ENCODE results near the gene NFE2L1.
"Not testable (repeated sequence)": the region's sequence is repeated elsewhere in the genome, so short reads cannot be mapped to it uniquely, and the experiment has no call there.

The NFE2L1 gene, protein sequence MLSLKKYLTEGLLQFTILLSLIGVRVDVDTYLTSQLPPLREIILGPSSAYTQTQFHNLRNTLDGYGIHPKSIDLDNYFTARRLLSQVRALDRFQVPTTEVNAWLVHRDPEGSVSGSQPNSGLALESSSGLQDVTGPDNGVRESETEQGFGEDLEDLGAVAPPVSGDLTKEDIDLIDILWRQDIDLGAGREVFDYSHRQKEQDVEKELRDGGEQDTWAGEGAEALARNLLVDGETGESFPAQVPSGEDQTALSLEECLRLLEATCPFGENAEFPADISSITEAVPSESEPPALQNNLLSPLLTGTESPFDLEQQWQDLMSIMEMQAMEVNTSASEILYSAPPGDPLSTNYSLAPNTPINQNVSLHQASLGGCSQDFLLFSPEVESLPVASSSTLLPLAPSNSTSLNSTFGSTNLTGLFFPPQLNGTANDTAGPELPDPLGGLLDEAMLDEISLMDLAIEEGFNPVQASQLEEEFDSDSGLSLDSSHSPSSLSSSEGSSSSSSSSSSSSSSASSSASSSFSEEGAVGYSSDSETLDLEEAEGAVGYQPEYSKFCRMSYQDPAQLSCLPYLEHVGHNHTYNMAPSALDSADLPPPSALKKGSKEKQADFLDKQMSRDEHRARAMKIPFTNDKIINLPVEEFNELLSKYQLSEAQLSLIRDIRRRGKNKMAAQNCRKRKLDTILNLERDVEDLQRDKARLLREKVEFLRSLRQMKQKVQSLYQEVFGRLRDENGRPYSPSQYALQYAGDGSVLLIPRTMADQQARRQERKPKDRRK

DNA sequence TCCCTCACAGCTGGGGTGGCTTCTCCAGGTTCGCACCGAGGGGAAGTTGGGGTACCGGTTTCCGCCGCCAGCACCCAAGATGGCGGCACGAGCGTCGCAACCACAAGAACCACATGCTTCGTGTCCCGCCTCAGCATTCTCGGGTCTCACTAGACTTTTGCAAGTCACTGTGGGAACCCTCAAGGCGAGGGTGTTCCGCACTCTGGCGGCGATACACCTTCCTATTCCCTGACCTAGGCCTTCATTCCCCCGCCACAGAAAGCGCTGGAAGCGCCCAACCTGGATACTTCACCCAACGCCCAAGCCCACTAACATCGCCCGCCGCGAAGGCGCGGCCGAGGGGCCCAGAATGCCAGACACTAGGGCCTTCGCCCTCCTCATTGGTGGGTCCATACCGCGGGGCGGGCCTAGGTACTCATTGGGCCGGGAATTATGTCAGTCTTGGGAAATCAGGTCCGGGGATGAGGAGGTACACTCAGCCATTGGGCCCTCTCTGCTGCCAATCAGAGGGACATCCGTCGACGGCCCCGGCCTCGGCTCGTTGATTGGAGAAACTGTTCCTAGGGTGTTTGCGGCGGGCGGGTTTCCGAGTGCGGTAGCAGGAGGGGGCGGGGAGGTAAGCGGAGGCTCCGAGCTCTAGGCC lies at the start of gene NFE2L1:
Gene NFE2L1 (plus strand): TSS at position 619 of the 643 bp plus-strand sequence. CDS start 2,760 bp downstream, outside the sequence.
- peak; percentile 97 for DNase-seq (ENCODE audit: low read depth)

DNA sequence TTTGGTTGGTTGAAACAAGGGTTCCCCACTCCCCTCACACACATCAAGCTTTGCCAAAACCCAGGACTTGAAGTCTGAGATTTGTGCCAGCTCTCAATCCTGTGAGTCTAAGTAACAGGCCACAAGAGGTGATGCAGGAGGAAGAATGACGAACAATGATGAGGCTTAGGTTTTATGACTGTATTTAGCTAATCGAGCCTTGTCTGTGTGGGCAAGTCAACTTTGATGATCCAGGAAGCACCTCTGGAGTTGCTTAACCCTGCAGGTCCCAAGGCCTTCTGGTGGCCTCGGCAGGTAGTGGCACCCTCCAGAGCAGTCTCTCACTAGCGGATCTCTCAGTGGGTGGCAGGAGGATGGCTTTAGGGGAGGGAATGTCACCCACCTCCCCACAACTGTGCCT lies 48.6 kb upstream of the NFE2L1 start:
- no peak for DNase-seq (ENCODE audit: low read depth)

DNA sequence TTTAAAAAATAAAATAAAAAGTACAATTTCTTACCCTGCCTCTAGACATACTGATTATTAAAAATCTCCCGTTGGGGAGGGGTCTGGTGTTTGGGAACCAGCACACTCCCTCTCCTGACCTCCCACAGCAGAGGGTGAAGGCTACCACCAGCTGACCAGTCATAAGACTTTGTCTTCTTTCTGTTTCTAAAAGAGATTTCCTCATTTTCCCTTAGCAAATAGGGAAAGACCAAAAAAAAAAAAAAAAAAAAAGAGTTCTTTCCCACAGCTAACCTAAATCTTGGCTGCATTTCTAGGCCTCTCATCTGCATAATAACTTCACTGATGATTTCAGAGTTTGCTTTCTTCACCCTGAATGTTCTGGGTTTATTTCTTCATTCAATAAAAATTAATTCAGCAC lies 47.0 kb upstream of the NFE2L1 start:
- DNase-seq (ENCODE audit: low read depth): no peak

DNA sequence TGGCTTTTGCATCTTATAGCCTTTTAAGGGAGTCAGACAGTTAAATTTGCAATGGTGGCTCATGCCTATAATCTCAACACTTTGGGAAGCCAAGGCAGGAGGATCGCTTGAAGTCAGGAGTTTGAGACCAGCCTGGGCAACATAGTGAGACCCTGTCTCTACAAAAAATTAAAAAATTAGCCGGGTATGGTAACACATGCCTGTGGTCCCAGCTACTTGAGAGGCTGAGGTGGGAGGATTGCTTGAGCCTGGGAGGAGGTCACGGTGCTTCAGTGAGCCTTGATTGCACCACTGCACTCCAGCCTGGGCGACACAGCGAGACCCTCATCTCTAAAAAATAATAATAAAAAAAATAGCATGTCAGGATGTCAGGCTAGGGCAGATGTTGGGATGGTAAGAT lies 46.5 kb upstream of the NFE2L1 start:
- not testable (repeated sequence) for DNase-seq (ENCODE audit: low read depth)

DNA sequence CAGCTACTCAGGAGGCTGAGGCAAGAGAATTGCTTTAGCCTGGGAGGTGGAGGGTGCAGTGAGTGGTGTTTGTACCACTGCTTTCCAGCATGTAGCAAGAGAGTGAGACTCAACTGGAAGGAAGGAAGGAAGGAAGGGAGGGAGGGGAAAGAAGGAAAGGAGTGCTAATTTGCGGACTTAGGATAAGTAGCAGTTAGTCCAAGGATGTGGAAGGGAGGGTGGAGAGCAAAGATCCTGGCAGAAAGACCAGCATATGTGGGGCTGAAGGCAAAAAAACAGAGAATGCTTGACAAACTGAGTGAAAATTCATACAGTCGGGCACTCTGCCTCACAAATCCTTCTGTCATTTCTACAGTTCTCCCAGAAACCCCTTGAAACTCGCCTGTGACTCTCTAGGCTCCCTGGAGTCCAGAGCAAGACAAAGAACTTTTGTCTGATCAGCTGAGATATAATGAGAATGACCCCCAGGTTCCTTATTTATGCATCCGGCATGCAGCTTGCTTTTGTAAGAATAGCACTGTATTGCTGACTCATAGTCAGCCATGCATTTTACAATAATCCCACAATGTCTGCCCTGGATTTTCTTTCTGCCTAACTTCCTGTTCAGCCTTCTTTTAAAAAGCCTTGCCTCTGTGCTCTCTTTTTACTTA lies 45.8 kb upstream of the NFE2L1 start:
- DNase-seq (ENCODE audit: low read depth): no peak

DNA sequence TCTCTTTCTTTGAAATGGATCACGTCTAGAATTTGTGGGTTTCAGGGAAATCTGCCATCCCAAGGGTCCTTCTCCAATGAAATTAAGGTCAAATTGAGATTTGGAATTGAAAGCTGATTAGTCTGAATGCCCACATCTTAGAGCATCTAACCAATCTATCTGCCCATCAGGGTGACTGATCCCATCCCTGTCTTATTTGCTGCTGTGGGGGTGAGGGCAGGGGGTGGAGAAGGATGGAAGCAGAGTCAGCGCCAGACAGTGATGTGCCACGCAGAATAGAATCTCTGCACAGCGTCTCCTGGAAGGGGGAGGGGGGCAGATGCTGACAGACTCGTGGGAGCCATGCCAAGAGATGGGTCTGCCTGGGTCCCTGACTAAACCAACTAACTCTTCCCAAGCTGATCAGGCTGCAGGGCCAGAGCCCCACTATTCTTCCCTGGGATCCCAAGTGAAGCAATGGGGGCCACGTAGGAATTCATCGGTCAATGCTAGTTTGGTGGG lies 45.2 kb upstream of the NFE2L1 start:
- DNase-seq (ENCODE audit: low read depth): no peak

DNA sequence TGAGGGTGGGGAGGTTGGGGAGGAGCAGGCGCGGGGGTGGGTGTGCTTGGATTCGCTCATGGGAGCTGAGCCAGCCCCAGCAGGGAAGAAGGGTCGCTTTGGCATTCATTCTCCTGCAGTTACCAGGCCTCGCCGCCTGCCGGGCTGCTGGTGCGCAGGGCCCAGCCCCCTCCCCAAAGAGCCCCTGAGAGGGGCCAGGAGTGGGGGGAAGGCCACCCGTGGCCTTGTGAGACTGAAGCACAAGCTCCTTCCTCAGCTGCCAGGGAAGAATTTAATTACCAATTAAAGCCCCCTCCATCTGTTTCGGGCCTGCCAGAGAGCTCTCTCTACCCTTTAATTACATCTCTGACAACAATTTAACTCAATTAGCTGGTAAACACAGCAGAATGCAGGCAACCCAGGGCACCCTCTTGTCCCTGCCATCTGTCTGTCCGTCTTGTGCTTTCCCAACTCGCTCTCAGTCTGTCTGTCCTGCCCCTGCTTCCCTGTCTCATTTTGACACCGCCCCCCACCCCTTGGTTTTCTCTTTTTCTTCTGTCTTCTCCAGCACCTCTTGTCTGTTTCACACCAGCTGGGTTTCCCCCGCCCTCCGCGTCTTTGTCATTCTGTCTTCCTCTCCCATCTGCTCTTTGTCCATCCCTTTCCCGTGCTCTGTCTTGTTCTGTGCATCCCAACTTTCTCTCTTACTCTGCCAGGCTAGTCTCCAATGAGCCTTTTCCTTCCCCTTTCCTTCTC lies 44.6 kb upstream of the NFE2L1 start:
- DNase-seq (ENCODE audit: low read depth): no peak

DNA sequence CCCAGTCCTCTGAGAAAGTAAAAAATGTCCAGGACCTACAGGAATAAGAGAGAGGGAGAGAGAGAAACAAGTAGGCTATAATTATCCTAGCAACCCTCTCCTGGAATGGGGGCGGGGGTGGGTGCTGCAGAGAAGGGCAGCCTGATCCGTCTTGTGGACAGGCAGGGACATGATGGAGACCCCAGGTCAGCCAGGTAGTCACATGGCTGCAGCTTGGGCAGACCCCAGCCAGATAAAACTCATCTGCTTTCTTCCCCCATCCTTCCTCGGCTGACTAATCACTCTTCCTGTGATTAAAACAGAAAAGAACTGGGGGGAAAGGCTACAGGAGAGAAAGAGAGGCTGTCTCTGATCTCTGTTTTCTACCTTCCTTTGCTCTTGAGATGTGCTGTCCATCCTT lies 43.2 kb upstream of the NFE2L1 start:
- DNase-seq (ENCODE audit: low read depth): no peak

DNA sequence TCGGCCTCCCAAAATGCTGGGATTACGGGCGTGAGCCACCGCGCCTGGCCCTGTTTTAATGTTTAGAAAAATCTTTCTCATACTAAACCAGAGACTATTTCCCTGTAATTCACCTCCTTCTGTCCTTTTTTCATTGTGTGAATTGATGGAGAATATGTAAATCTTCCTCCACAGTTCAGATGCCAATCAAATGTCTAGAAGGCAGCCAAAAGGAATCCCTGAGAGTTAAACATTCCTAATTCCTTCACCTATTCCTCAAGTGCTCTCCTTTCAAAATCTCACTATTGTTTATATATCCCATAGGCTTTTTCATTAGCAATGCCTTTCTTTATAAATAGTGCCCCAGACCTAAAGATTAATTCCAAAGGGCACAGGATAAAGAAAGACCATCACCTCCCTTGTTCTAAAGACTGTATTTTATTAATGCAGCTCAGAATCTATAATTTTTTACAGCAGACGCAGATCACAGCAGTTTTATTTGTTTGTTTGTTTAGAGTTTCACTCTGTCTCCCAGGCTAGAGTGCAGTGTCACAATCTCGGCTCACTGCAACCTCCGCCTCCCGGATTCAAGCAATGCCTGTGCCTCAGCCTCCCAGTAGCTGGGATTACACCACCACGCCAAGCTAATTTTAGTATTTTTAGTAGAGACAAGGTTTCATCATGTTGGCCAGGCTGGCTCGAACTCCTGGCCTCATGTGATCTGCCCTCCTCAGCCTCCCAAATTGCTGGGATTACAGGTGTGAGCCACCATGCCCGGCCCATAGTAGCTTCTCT lies 41.0 kb upstream of the NFE2L1 start:
- DNase-seq (ENCODE audit: low read depth): no peak

DNA sequence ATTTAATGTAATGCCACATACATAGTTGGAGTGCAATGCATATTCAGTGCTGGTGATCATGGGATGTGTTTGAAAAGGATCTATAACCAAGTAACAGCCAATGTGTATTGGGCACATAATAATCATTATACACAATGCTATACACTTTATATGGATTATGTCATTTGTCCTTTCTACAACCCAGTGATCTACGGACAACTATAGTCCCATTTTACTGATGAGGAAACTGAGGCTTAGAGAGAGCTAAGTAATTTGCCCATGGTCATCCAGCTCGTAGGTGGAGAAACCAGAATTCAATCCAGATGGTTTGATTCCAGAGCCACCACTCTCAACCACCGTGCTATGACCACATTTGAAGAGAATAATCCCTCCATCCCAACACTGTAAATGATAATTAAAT lies 38.0 kb upstream of the NFE2L1 start:
- DNase-seq (ENCODE audit: low read depth): no peak

DNA sequence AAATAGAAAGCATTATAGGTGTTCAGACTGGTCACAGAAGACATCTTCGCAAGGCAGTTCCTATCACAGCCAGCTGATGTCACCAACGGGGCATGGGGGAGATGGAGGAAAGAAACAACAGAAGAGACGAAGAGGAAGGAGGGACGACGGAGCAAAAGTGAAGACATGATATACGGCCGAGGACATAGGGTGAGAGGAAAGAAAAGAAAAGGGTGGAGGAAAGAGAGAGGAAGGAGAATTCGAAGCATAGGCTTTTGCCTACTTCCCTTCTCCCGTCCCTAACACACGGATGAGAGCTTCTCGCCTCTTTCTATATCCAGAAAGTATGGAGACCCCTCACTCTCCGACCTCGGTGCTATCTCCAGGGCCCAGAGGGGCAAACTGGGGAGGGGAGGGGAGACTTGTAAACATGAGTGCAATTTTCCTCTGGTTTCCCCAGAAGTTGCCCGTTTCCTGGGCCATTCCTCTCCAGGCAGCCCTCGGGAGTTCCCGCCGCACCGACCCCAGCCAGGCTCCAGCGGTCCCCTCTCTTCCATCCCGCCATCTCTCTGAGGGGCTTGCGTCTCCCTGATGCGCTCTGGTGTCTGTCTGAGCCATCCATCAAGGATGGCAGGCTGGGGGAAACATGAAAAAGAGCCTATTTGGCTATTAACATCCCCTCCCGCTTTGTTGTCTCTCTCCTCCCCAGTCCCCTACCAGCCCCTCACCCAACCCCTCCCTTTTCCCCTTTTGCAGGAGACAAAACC lies 36.6 kb upstream of the NFE2L1 start:
- no peak for DNase-seq (ENCODE audit: low read depth)

DNA sequence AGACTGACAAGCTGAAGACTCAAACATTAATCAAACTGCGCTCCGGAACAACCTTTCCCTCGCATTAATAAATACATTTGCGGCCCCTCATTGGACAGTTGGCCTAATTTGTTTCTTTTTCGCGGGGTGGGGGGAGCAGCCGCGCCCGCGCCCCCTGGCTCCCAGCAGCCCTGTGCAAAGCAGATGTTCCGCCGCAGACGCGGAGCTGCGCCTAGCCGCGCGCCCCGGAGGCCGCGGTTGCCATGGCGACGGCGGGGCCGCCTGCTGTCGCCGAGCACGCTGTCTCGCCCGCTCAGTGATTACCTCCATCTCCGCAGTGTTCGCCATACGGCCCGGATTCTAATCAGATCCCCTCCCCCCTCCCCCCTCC lies 36.0 kb upstream of the NFE2L1 start:
- DNase-seq (ENCODE audit: low read depth): peak; percentile 37

DNA sequence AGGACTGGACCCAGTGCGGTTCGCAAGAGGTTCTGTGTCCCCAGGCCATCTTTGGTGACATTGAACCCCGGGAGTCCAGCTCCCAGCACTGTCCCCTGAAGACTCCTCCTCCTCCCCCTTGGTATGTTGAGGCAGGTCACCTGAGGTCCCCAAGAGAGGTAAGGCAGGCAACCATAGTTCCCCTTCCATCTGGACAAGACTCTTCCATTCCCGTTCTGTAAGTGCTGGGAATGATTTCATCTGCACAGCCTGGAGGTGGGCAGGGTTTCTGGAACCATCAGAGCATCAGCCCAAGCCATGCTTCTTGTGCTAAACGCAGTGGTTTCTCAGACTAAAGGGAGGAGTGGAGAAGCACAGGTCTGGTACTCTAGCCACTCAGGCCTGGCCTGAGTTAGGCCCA lies 35.5 kb upstream of the NFE2L1 start:
- no peak for DNase-seq (ENCODE audit: low read depth)

DNA sequence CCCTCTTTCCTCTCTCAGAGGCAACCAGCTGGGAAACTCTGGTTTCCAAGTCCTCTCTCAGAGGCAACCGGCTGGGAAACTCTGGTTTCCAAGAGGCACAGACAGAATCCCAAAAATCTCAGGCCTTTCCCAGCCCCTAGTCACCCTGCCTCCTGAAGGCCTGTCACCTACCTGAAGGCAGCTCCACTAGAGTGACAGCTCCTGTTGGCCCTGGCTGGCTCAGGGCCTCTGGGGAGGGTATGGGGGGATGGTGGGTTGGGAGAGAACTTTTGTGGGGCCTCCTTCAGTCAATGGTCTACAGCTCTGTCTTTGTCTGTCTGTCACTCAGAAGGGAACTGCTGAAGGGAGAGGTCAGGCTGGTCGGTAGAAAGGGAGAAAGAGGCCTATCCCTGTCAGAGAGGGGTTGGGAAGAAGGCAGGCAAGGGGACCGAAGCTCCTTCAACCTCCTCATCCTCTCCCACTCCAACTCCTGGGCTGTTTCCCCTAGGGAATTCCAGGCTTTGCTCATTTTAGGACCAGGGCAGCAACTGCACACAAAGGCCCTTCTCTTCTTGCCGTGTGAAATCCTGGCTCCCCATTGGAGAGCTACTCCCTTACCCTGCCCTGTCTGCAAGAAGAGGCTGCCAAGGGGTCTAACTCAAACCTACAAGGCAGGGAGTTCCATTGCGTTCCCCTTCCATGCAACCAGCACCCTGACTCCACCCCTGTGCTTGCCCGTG lies 34.1 kb upstream of the NFE2L1 start:
- DNase-seq (ENCODE audit: low read depth): no peak

DNA sequence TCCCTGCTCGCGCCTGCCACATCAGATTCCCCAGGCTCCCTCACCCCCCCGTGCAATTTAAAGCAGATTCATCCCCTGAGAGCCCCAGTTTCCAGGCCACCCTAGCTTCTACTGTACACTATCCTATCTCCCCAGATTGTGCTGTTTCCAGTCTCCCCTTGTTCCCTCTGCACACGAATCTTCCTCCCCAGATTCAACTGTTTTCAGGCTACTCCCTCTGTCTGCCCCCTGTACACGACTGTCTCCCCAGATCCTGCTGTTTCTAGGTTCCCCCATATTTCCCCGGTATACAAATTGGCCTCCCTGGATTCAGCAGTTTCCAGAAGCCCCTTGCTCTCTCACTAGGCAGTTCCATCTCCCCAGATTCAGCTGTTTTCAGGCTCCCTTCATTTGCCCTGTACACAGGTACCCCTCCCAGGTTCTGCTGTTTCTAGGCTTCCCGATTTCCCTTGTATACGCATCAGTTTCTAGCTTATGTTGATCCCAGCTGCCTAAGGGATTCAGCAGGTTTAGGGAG lies 33.5 kb upstream of the NFE2L1 start:
- DNase-seq (ENCODE audit: low read depth): no peak

DNA sequence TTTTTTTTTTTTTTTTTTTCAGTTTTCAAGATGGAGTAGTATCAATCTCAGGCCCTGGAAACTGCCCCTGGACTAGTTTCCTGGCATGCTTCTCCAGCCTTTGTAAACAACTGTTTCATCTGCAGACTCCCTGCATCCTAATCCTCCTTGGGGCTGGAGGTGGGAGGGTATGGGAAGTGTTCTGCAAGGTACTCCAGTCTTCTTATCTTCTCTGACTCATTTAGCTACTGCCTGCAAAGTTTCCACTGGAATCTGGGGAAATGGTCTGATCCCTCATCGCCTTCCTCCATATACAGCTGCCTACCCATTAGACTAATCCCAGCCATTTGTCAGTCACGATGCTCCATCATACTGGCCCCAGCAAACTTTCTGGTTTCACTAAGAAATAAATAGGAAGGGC lies 32.0 kb upstream of the NFE2L1 start:
- no peak for DNase-seq (ENCODE audit: low read depth)

DNA sequence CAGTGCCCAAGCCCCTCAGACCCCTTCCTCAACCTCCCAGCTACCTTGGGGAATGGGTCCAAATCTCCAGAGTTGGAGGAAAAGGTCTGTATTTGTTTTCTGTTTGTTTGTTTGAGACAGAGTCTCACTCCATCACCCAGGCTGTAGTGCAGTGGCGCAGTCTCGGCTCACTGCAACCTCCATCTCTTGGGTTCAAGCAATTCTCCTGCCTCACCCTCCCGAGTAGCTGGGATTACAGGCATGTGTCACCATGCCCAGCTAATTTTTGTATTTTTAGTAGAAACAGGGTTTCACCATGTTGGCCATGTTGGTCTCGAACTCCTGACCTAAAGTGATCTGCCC lies 30.4 kb upstream of the NFE2L1 start:
- not testable (repeated sequence) for DNase-seq (ENCODE audit: low read depth)

DNA sequence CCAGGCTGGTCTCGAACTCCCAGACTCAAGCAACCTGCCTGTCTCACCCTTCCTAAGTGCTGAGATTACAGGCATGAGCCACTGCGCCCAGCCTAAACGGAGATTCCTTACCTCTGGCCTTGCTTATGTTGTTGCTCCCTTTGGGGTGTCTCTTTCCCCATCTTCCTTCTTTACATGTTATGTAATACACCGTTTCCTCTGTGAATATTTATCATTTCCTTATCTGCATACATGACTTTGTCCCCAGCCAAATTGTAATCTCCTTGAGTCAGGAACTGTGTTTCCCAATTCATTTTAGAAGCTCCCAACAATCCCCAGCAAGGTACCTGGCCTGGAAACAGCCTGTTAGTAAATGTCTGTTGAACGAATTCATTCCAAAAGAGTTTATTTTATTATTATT lies 26.2 kb upstream of the NFE2L1 start:
- DNase-seq (ENCODE audit: low read depth): no peak

DNA sequence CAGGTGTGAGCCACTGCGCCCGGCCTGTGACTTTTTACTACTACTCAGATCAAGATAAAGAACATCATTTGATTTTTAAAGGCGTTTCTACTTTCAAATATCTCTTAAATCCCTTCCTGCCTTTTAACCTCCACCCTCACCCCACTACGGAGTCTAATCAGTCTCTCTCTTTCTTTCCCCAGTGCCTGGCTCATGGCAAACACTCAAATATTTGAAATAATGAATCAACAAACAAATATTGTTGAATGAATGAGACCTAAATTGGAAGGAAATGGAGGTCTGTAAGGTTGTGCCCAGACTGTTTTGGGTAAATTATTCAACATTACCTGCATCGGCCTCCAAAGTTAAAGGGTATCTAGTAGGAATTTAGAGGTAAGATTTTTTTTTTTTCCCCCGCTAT lies 25.3 kb upstream of the NFE2L1 start:
- no peak for DNase-seq (ENCODE audit: low read depth)

All from activated T-helper 9 cell treated with anti-CD3 and anti-CD28 coated beads, Interleukin-2, amount 50 U/mL, for 16 hours (primary cell).